ENCODE results near the gene ZNF121.
"Not testable (repeated sequence)": the region's sequence is repeated elsewhere in the genome, so short reads cannot be mapped to it uniquely, and the experiment has no call there.

ZNF121 gene

GRCh38 chr19:9584073-9584833, at the start of gene ZNF121:
ZNF121 (minus strand) TSS chr19:9584504; CDS start chr19:9568097, 16,407 bp downstream.
- FAIRE-seq = no peak

- FAIRE-seq = no peak
These were observed 43.6 kb upstream of the ZNF121 start for GRCh38 chr19:9627856-9628255.

GRCh38 chr19:9622531-9622930, 38.2 kb upstream of the ZNF121 start:
- FAIRE-seq = no peak

- no peak for FAIRE-seq
These were observed 37.1 kb upstream of the ZNF121 start, which contains the start of gene ZNF561 for GRCh38 chr19:9621156-9622037. ZNF561 (minus strand) TSS chr19:9621232; CDS start chr19:9619456, 1,776 bp downstream.

- no peak for FAIRE-seq
These were observed 36.5 kb upstream of the ZNF121 start for GRCh38 chr19:9620842-9621155.

GRCh38 chr19:9615844-9616243, 31.5 kb upstream of the ZNF121 start:
- no peak for FAIRE-seq

- FAIRE-seq = no peak
These were observed 26.3 kb upstream of the ZNF121 start for GRCh38 chr19:9610484-9611113.

- no peak for FAIRE-seq
These were observed 24.6 kb upstream of the ZNF121 start for GRCh38 chr19:9608912-9609311.

- no peak for FAIRE-seq
These were observed 12.7 kb upstream of the ZNF121 start for GRCh38 chr19:9597027-9597426.

- FAIRE-seq = no peak
These were observed 2.5 kb upstream of the ZNF121 start for GRCh38 chr19:9586764-9587163.

- FAIRE-seq = not testable (repeated sequence)
These were observed 2.1 kb downstream of the ZNF121 start for GRCh38 chr19:9582081-9582725.

GRCh38 chr19:9580728-9581127, 3.6 kb downstream of the ZNF121 start:
- no peak for FAIRE-seq

GRCh38 chr19:9570255-9570654, 14.0 kb downstream of the ZNF121 start:
- no peak for FAIRE-seq

- FAIRE-seq = no peak
These were observed 17.6 kb downstream of the ZNF121 start for GRCh38 chr19:9566729-9567128.

- no peak for FAIRE-seq
These were observed 18.2 kb downstream of the ZNF121 start for GRCh38 chr19:9565900-9566705.

GRCh38 chr19:9552536-9553274, 31.6 kb downstream of the ZNF121 start:
- FAIRE-seq = no peak

GRCh38 chr19:9547870-9548269, 36.4 kb downstream of the ZNF121 start:
- FAIRE-seq = no peak

- not testable (repeated sequence) for FAIRE-seq
These were observed 43.0 kb downstream of the ZNF121 start for GRCh38 chr19:9541281-9541680.

- FAIRE-seq = not testable (repeated sequence)
These were observed 44.4 kb downstream of the ZNF121 start for GRCh38 chr19:9539921-9540320.

GRCh38 chr19:9539201-9539600, 45.1 kb downstream of the ZNF121 start:
- FAIRE-seq = not testable (repeated sequence)

All from islet of Langerhans (tissue), 1 donor.